RPMI8226 (cell line): ENCODE measurements around the gene PDZD2.
"Not testable (repeated sequence)": the region's sequence is repeated elsewhere in the genome, so short reads cannot be mapped to it uniquely, and the experiment has no call there.

Source experiments
- DNase-seq: peaks from one replicate; pipeline ENCODE4 v3.0.0-alpha.2; 2015

The PDZD2 gene

GRCh38 chr5:31738199-31738598 is 99.3 kb downstream of the PDZD2 start:
- DNase-seq: no peak

GRCh38 chr5:31741496-31741895 is 102.6 kb downstream of the PDZD2 start:
- DNase-seq: no peak

- no peak for DNase-seq
Measured at GRCh38 chr5:31743678-31744077, 104.7 kb downstream of the PDZD2 start.

- no peak for DNase-seq
Measured at GRCh38 chr5:31748458-31749172, 109.7 kb downstream of the PDZD2 start.

GRCh38 chr5:31750215-31750614 is 111.3 kb downstream of the PDZD2 start:
- no peak for DNase-seq

GRCh38 chr5:31751610-31752009 is 112.7 kb downstream of the PDZD2 start:
- no peak for DNase-seq

- no peak for DNase-seq
Measured at GRCh38 chr5:31753700-31754357, 114.9 kb downstream of the PDZD2 start.

- DNase-seq: no peak
Measured at GRCh38 chr5:31754358-31754704, 115.4 kb downstream of the PDZD2 start.

- DNase-seq: no peak
Measured at GRCh38 chr5:31754741-31755675, 116.1 kb downstream of the PDZD2 start.

- no peak for DNase-seq
Measured at GRCh38 chr5:31755676-31756230, 116.8 kb downstream of the PDZD2 start.

GRCh38 chr5:31757806-31758205 is 118.9 kb downstream of the PDZD2 start:
- DNase-seq: no peak

GRCh38 chr5:31758803-31759425 is 120.0 kb downstream of the PDZD2 start:
- no peak for DNase-seq

GRCh38 chr5:31759925-31760324 is 121.0 kb downstream of the PDZD2 start:
- DNase-seq: no peak

GRCh38 chr5:31761877-31762276 is 122.9 kb downstream of the PDZD2 start:
- DNase-seq: no peak

- DNase-seq: no peak
Measured at GRCh38 chr5:31763424-31763823, 124.5 kb downstream of the PDZD2 start.

- not testable (repeated sequence) for DNase-seq
Measured at GRCh38 chr5:31764687-31765086, 125.8 kb downstream of the PDZD2 start.

- no peak for DNase-seq
Measured at GRCh38 chr5:31767335-31768031, 128.6 kb downstream of the PDZD2 start.

GRCh38 chr5:31768046-31768445 is 129.1 kb downstream of the PDZD2 start:
- DNase-seq: no peak

GRCh38 chr5:31768784-31769183 is 129.9 kb downstream of the PDZD2 start:
- DNase-seq: no peak

GRCh38 chr5:31769530-31769929 is 130.6 kb downstream of the PDZD2 start:
- DNase-seq: no peak

- DNase-seq: no peak
Measured at GRCh38 chr5:31770132-31770720, 131.3 kb downstream of the PDZD2 start.

- no peak for DNase-seq
Measured at GRCh38 chr5:31770998-31771397, 132.1 kb downstream of the PDZD2 start.
